SK-N-SH treated with all-trans-retinoic acid at 6 μM for 48 hours (cell line): ENCODE measurements around the gene LRBA.
A peak's percentile ranks its signal among the peaks of the same experiment; 100 is the strongest.
"Not testable (repeated sequence)": the region's sequence is repeated elsewhere in the genome, so short reads cannot be mapped to it uniquely, and the experiment has no call there.

ENCODE experiments used
- ARNTL ChIP-seq: fragments of 450-650 bp; formaldehyde crosslinking; IDR thresholded peaks from 2 replicates; pipeline ENCODE4 v1.5.0; 2020; ENCODE audit warnings: low read depth, mild to moderate bottlenecking, moderate library complexity, borderline replicate concordance
- GLIS3 ChIP-seq: fragments of 250-450 bp; sonication (Bioruptor Pico); IDR thresholded peaks from 2 replicates; pipeline ENCODE4 v1.5.0; 2020; ENCODE audit warnings: mild to moderate bottlenecking, moderate library complexity
- PATZ1 ChIP-seq: fragments of 250-450 bp; sonication (Bioruptor Pico); IDR thresholded peaks from 2 replicates; pipeline ENCODE4 v1.8.0; 2020; ENCODE audit warnings: mild to moderate bottlenecking, moderate library complexity, borderline replicate concordance
- RARB ChIP-seq: fragments of 250-450 bp; sonication (Bioruptor Pico); IDR thresholded peaks from 2 replicates; pipeline ENCODE4 v1.8.0; 2021; ENCODE audit warnings: mild to moderate bottlenecking, moderate library complexity
- SNAI2 ChIP-seq: fragments of 250-450 bp; sonication (Bioruptor Pico); IDR thresholded peaks from 2 replicates; pipeline ENCODE4 v1.5.0; 2020; ENCODE audit warnings: mild to moderate bottlenecking, moderate library complexity
- TSHZ2 ChIP-seq: fragments of 250-450 bp; sonication (Bioruptor Pico); IDR thresholded peaks from 2 replicates; pipeline ENCODE4 v1.5.0; 2020; ENCODE audit warnings: mild to moderate bottlenecking, moderate library complexity
- ZFP3 ChIP-seq: fragments of 250-450 bp; sonication (Bioruptor Pico); IDR thresholded peaks from 2 replicates; pipeline ENCODE4 v1.5.0; 2020; ENCODE audit warnings: mild to moderate bottlenecking, moderate library complexity
- ZFP30 ChIP-seq: fragments of 450-650 bp; formaldehyde crosslinking; IDR thresholded peaks from 2 replicates; pipeline ENCODE4 v1.5.0; 2022; ENCODE audit warnings: mild to moderate bottlenecking, moderate library complexity
- ZNF565 ChIP-seq: fragments of 450-650 bp; formaldehyde crosslinking; conservative IDR thresholded peaks from 2 replicates; pipeline ENCODE4 v1.5.0; 2020; ENCODE audit warnings: low read depth, mild to moderate bottlenecking, moderate library complexity
- ZNF8 ChIP-seq: fragments of 450-650 bp; formaldehyde crosslinking; IDR thresholded peaks from 2 replicates; pipeline ENCODE4 v1.5.0; 2020; ENCODE audit warnings: mild to moderate bottlenecking, moderate library complexity
- TF ChIP-seq, protein P1 (sequence below): fragments of 250-450 bp; sonication (Bioruptor Pico); IDR thresholded peaks from 2 replicates; pipeline ENCODE4 v1.5.1; 2020; ENCODE audit warnings: low read depth, mild to moderate bottlenecking, moderate library complexity

DNA sequence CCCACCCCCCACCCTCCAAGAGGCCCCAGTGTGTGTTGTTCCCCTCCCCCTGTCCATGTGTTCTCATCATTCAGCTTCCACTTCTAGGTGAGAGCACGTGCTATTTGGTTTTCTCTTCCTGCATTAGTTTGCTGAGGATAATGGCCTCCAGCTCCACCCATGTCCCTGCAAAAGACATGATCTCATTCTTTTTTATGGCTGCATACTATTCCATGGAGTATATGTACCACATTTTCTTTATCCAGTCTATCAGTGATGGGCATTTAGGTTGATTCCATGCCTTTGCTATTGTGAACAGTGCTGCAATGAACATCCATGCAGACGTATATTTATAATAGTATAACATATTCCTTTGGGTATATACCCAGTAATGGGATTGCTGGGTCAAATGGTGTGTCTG lies 628.7 kb downstream of the LRBA start:
- not testable (repeated sequence) for TF ChIP-seq ZFP3; TSHZ2 (CRISPR knock-in tag); PATZ1 (CRISPR knock-in tag); ARNTL (CRISPR knock-in tag); RARB; GLIS3 (CRISPR knock-in tag); SNAI2 (CRISPR knock-in tag); ZFP30; ZNF565 (CRISPR knock-in tag)
- TF ChIP-seq, protein P1, sequence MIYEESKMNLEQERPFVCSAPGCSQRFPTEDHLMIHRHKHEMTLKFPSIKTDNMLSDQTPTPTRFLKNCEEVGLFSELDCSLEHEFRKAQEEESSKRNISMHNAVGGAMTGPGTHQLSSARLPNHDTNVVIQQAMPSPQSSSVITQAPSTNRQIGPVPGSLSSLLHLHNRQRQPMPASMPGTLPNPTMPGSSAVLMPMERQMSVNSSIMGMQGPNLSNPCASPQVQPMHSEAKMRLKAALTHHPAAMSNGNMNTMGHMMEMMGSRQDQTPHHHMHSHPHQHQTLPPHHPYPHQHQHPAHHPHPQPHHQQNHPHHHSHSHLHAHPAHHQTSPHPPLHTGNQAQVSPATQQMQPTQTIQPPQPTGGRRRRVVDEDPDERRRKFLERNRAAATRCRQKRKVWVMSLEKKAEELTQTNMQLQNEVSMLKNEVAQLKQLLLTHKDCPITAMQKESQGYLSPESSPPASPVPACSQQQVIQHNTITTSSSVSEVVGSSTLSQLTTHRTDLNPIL (CRISPR knock-in tag): not testable (repeated sequence)
- peak; percentile 59 for TF ChIP-seq ZNF8 (CRISPR knock-in tag)
